K562 (cell line): ENCODE data around the gene TSKS. TPM values are rescaled to one million over a fixed set of nuclear protein-coding genes. Genes with fewer than 3 reads are reported as not detected.
A peak's percentile ranks its signal among the peaks of the same experiment; 100 is the strongest.

ENCODE experiments used
- ARNT ChIP-seq, 2 experiments: fragments of 450-650 bp; IDR thresholded peaks; 2 replicates each; pipeline ENCODE4 v1.6.1; 2016; ENCODE audit warnings: mild to moderate bottlenecking in 1 of 2
- CBX1 ChIP-seq: sonication (generic); IDR thresholded peaks from 2 replicates; pipeline ENCODE4 v1.6.1; 2016; ENCODE audit warnings: antibody characterized with exemption, low read depth, mild to moderate bottlenecking
- CBX3 ChIP-seq, 2 experiments: IDR thresholded peaks; 1 replicate in 1 of 2; 2 replicates in 1 of 2; pipeline ENCODE4 v1.6.1; 2012; ENCODE audit warnings: inconsistent platforms in 2 of 2, low read length in 2 of 2, borderline replicate concordance in 1 of 2, control low read depth in 1 of 2
- JUN ChIP-seq, 2 experiments: sonication (generic) in 1 of 2; formaldehyde crosslinking in 1 of 2; IDR thresholded peaks; 2 replicates each; pipeline versions ENCODE4 v1.6.1 to v1.8.0; 2012 to 2022; ENCODE audit warnings: borderline replicate concordance in 2 of 2, mild to moderate bottlenecking in 2 of 2, improper control_type of control experiment in 1 of 2, low read depth in 1 of 2, low read length in 1 of 2, missing genetic modification reagents in 1 of 2
- KDM1A ChIP-seq, 2 experiments: fragments of 450-650 bp; IDR thresholded peaks; 2 replicates each; pipeline ENCODE4 v1.6.1; 2016; ENCODE audit warnings: mild to moderate bottlenecking in 2 of 2
- MYNN ChIP-seq, 2 experiments: sonication (generic); formaldehyde crosslinking in 1 of 2; IDR thresholded peaks; 2 replicates each; pipeline versions ENCODE4 v1.5.0 to v1.6.1; 2016 to 2020; ENCODE audit warnings: antibody characterized with exemption in 1 of 2, missing genetic modification reagents in 1 of 2
- PHF20 ChIP-seq: fragments of 450-650 bp; IDR thresholded peaks from 2 replicates; pipeline ENCODE4 v1.6.1; 2018; ENCODE audit not compliant: partially characterized antibody
- PTBP1 ChIP-seq: fragments of 200-400 bp; formaldehyde crosslinking; IDR thresholded peaks from 2 replicates; pipeline ENCODE4 v1.6.1; 2017; ENCODE audit warnings: low read depth, low read length
- RBM25 ChIP-seq: fragments of 200-400 bp; formaldehyde crosslinking; IDR thresholded peaks from 2 replicates; pipeline ENCODE4 v1.6.1; 2018; ENCODE audit warnings: low read length, low read depth, moderate library complexity; ENCODE audit not compliant: severe bottlenecking
- RCOR1 ChIP-seq, 2 experiments: IDR thresholded peaks; 2 replicates each; pipeline ENCODE4 v1.6.1; 2012; ENCODE audit warnings: low read depth in 2 of 2, low read length in 2 of 2, borderline replicate concordance in 1 of 2, improper control_type of control experiment in 1 of 2
- TOE1 ChIP-seq, 2 experiments: fragments of 450-650 bp in 1 of 2; sonication (generic) in 1 of 2; formaldehyde crosslinking in 1 of 2; IDR thresholded peaks; 2 replicates each; pipeline versions ENCODE4 v1.7.1 to v1.8.0; 2016 to 2022; ENCODE audit warnings: borderline replicate concordance in 2 of 2, mild to moderate bottlenecking in 2 of 2, antibody characterized with exemption in 1 of 2, inconsistent platforms in 1 of 2, low read depth in 1 of 2, missing genetic modification reagents in 1 of 2, moderate library complexity in 1 of 2
- XRCC4 ChIP-seq: IDR thresholded peaks from one replicate; pipeline ENCODE4 v1.6.1; 2011; ENCODE audit not compliant: insufficient read depth, insufficient read length; ENCODE audit errors: extremely low read depth
- ZNF124 ChIP-seq: sonication (generic); formaldehyde crosslinking; IDR thresholded peaks from 2 replicates; pipeline ENCODE4 v1.8.1; 2022; ENCODE audit warnings: missing genetic modification reagents
- polyA plus RNA-seq, 8 experiments: library from polyadenylated mRNA; depleted of rRNA in 4 of 8; stranded (reverse) in 5 of 8; unstranded in 3 of 8; fragments of >200 nt; fragmentation: Nextera tagmentation in 2 of 8; fragmentation: Illumina TruSeq in 1 of 8; extraction: Ambion mirVana in 2 of 8; extraction: Trizol in 1 of 8; gene quantifications; 2 replicates each; pipeline versions ENCODE4 v1.2.1 to v1.2.3, GENCODE V29; 2011 to 2014; ENCODE audit warnings: inconsistent platforms in 1 of 8, missing spikeins in 1 of 8
- total RNA-seq, 7 experiments: library from RNA; depleted of rRNA in 6 of 7; stranded (reverse); fragments of >200 nt in 6 of 7; fragmentation: Illumina TruSeq in 2 of 7; extraction: Trizol in 2 of 7; gene quantifications; 2 replicates each; pipeline versions ENCODE4 v1.2.1 to v1.2.3, GENCODE V29; 2011 to 2021; ENCODE audit warnings: low replicate concordance in 1 of 7
- TF ChIP-seq, protein P1 (sequence below), 2 experiments: fragments of 450-650 bp; IDR thresholded peaks; 2 replicates each; pipeline ENCODE4 v1.6.1; 2016; ENCODE audit warnings: mild to moderate bottlenecking in 2 of 2, borderline replicate concordance in 1 of 2, low read depth in 1 of 2, moderate library complexity in 1 of 2
- TF ChIP-seq, protein P2 (sequence below): fragments of 250-450 bp; sonication (Bioruptor Pico); IDR thresholded peaks from 2 replicates; pipeline ENCODE4 v1.4.0; 2020; ENCODE audit warnings: borderline replicate concordance

The TSKS gene
- total and polyA plus RNA-seq, 9 of the 15 experiments (the other 6 are each of a cell fraction or from before 2014, with no cell fraction given) = 0.14 to 4.5 (median 0.80) TPM

DNA sequence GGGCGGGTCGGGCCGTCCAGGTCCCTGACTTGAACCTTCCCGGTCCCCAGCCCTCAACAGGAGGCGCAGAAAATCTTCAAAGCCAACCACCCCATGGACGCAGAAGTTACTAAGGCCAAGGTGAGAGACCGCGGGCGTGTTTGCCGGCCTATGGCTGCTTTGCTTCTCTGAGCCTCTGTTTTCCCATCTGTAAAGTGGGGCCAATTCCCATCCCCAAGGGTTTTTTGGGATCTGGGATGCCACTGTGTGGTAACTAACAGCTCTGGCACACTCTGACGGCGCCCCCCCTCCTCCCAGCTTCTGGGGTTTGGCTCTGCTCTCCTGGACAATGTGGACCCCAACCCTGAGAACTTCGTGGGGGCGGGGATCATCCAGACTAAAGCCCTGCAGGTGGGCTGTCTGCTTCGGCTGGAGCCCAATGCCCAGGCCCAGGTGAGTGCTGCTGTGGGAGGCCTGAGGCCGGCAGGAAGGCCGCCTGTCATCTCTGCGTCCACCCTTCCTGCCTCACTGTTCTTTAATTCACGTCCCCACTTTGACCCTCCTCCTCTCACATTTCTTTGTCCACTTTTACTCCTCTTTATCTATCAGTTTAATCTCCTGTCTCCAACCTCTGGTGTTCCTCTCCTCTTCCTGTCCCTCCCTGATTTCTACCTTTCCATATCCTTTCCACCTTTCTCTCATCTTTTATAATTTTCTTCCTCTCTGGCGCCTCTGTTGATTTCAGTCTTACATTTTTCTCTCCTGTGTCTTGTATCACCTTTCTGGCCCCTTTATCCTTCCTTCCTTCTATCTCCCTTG, 42.9 kb upstream of the TSKS start (continued):
- TF ChIP-seq, protein P1, sequence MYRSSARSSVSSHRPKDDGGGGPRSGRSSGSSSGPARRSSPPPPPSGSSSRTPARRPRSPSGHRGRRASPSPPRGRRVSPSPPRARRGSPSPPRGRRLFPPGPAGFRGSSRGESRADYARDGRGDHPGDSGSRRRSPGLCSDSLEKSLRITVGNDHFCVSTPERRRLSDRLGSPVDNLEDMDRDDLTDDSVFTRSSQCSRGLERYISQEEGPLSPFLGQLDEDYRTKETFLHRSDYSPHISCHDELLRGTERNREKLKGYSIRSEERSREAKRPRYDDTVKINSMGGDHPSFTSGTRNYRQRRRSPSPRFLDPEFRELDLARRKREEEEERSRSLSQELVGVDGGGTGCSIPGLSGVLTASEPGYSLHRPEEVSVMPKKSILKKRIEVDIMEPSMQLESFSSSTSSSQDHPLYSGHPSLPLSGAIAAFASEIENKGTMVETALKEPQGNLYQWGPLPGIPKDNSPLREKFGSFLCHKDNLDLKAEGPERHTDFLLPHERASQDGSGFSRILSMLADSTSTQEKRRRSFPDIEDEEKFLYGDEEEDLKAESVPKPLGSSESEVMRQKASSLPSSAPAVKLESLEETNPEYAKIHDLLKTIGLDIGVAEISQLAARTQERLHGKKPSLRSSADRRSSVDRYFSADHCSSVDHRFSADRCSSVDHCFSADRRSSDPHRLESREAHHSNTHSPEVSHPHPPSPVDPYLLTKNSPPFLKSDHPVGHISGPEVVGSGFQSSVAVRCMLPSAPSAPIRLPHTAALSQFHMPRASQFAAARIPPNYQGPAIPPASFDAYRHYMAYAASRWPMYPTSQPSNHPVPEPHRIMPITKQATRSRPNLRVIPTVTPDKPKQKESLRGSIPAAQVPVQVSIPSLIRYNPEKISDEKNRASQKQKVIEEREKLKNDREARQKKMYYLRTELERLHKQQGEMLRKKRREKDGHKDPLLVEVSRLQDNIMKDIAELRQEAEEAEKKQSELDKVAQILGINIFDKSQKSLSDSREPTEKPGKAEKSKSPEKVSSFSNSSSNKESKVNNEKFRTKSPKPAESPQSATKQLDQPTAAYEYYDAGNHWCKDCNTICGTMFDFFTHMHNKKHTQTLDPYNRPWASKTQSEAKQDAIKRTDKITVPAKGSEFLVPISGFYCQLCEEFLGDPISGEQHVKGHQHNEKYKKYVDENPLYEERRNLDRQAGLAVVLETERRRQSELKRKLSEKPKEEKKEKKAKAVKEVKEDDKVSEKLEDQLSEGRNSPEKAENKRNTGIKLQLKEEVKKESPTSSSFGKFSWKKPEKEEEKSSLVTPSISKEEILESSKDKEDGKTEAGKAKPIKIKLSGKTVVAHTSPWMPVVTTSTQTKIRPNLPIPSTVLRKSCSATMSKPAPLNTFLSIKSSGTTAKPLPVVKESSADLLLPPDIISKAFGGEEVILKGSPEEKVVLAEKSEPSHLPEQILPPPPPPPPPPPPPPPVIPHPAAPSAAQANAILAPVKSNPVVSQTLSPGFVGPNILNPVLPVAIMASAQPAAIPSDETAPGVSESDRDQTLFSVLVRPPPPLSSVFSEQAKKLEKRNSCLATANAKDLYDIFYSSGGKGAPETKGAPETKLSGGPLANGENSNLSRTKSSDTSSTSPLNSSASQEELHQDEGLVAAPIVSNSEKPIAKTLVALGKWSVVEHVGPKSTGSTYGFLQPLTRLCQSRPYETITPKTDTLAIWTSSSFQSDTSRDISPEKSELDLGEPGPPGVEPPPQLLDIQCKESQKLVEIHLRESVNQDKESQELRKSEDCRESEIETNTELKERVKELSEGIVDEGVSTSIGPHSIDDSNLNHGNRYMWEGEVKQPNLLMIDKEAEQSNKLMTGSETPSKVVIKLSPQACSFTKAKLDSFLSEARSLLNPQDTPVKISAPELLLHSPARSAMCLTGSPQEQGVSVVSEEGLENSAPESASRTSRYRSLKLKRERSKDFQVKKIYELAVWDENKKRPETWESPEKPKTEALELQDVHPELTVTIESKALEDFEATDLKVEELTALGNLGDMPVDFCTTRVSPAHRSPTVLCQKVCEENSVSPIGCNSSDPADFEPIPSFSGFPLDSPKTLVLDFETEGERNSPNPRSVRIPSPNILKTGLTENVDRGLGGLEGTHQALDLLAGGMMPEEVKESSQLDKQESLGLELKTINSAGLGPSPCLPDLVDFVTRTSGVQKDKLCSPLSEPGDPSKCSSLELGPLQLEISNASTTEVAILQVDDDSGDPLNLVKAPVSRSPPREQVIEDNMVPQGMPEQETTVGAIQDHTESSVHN (IDR thresholded peaks at IDR 0.05; ENCODE audit: borderline replicate concordance in 1 of 2, low read depth in 1 of 2) = no peak
- TF ChIP-seq MYNN (IDR thresholded peaks at IDR 0.05) (no peak), MYNN (CRISPR knock-in tag; IDR thresholded peaks at IDR 0.05) (no peak), ARNT (IDR thresholded peaks at IDR 0.05) (no peak), RBM25 (peak; percentile 92), PTBP1 (peak; percentile 82; the same call in 1 of the 2 replicates), CBX3 (IDR thresholded peaks at IDR 0.05; ENCODE audit: borderline replicate concordance in 1 of 2, low read length in 2 of 2) (peak in 1 of 2 experiments; percentile 39; a peak in 1 of 3 replicates), ZNF124 (CRISPR knock-in tag) (no peak), PHF20 (peak; percentile 46), CBX1 (peak; percentile 96; the same call in 1 of the 2 replicates), KDM1A (IDR thresholded peaks at IDR 0.05) (peak; percentile 76 to 93), RCOR1 (IDR thresholded peaks at IDR 0.05; ENCODE audit: borderline replicate concordance in 1 of 2, low read depth in 2 of 2, low read length in 2 of 2) (peak; percentile 65 to 81; a peak in 3 of 4 replicates), JUN (IDR thresholded peaks at IDR 0.05; ENCODE audit: borderline replicate concordance, low read depth, low read length) (no peak), JUN (CRISPR knock-in tag; IDR thresholded peaks at IDR 0.05; ENCODE audit: borderline replicate concordance) (no peak), TOE1 (IDR thresholded peaks at IDR 0.05; ENCODE audit: borderline replicate concordance) (no peak), TOE1 (CRISPR knock-in tag; IDR thresholded peaks at IDR 0.05; ENCODE audit: borderline replicate concordance, low read depth) (no peak), XRCC4 (no peak)
- TF ChIP-seq, protein P2, sequence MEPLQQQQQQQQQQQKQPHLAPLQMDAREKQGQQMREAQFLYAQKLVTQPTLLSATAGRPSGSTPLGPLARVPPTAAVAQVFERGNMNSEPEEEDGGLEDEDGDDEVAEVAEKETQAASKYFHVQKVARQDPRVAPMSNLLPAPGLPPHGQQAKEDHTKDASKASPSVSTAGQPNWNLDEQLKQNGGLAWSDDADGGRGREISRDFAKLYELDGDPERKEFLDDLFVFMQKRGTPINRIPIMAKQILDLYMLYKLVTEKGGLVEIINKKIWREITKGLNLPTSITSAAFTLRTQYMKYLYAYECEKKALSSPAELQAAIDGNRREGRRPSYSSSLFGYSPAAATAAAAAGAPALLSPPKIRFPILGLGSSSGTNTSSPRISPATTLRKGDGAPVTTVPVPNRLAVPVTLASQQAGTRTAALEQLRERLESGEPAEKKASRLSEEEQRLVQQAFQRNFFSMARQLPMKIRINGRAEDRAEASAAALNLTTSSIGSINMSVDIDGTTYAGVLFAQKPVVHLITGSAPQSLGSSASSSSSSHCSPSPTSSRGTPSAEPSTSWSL (CRISPR knock-in tag) = no peak
